A549 treated with RU486 at 1 μM for 4 hours (cell line): ENCODE measurements around the gene EIF4B. TPM values are rescaled to one million over a fixed set of nuclear protein-coding genes. Genes with fewer than 3 reads are reported as not detected.

Experiments used
- total RNA-seq: library from RNA; stranded (reverse); fragments of 200-300 nt; extraction: Qiagen RNA extraction; gene quantifications from 5 replicates; pipeline ENCODE4 v1.2.3, GENCODE V29; 2022; ENCODE audit warnings: low read depth

The EIF4B gene
- total RNA-seq: 250 to 434 TPM (median 269 TPM) in 5 replicates

GRCh38 chr12:53005986-53006809, at the start of gene EIF4B:
Gene EIF4B (plus strand): TSS chr12:53006456. CDS start chr12:53006484, 28 bp downstream.

GRCh38 chr12:53049571-53050318, 43.5 kb downstream of the EIF4B start, which contains the start of gene TNS2:
Gene TNS2 (plus strand): TSS chr12:53050065. CDS start chr12:53050186, 121 bp downstream.

GRCh38 chr12:53079226-53080117, 73.2 kb downstream of the EIF4B start, which contains the start of gene SPRYD3:
Gene SPRYD3 (minus strand): TSS chr12:53079390. CDS start chr12:53079333, 57 bp downstream.

Other genes with a start within 250 kb of the EIF4B start
- not detected in 5 replicates for gene KRT76, start 229.1 kb upstream of the EIF4B start, total RNA-seq
- 0.05 to 0.08 TPM (median 0.07 TPM) in 3 of 5 replicates, not detected in the others for gene KRT3, start 210.3 kb upstream of the EIF4B start, total RNA-seq
- gene KRT4, start 192.3 kb upstream of the EIF4B start, total RNA-seq: 2.6 to 4.3 TPM (median 3.1 TPM) in 5 replicates
- 0.21 TPM in 2 of 5 replicates, not detected in the others for gene KRT79, start 172.1 kb upstream of the EIF4B start, total RNA-seq
- 0.08 TPM in 1 of 5 replicates, not detected in the others for gene KRT78, start 157.5 kb upstream of the EIF4B start, total RNA-seq
- 2,919 to 3,631 TPM (median 3,474 TPM) in 5 replicates for gene KRT8, start 101.4 kb upstream of the EIF4B start, total RNA-seq
- gene KRT18, start 57.3 kb upstream of the EIF4B start, total RNA-seq: 2,005 to 2,508 TPM (median 2,382 TPM) in 5 replicates
- 10.0 to 20.4 TPM (median 17.8 TPM) in 5 replicates for gene TNS2, start 43.6 kb downstream of the EIF4B start, total RNA-seq
- gene SPRYD3, start 72.9 kb downstream of the EIF4B start, total RNA-seq: 32.4 to 37.0 TPM (median 36.1 TPM) in 5 replicates
- gene IGFBP6, start 91.2 kb downstream of the EIF4B start, total RNA-seq: 148 to 244 TPM (median 232 TPM) in 5 replicates
- gene SOAT2, start 97.0 kb downstream of the EIF4B start, total RNA-seq: 0.15 to 0.29 TPM (median 0.23 TPM) in 5 replicates
- gene ZNF740, start 174.3 kb downstream of the EIF4B start, total RNA-seq: 14.0 to 18.9 TPM (median 16.7 TPM) in 5 replicates
- gene CSAD, start 174.5 kb downstream of the EIF4B start, total RNA-seq: 4.7 to 6.9 TPM (median 5.4 TPM) in 5 replicates
- gene ITGB7, start 200.8 kb downstream of the EIF4B start, total RNA-seq: 0.23 to 0.59 TPM (median 0.45 TPM) in 5 replicates
- 22.0 to 29.7 TPM (median 26.0 TPM) in 5 replicates for gene RARG, start 225.8 kb downstream of the EIF4B start, total RNA-seq